T1000 (cell line): ENCODE results near the gene BMS1.
"Not testable (repeated sequence)": the region's sequence is repeated elsewhere in the genome, so short reads cannot be mapped to it uniquely, and the experiment has no call there.

Source experiments
- DNase-seq: peaks from one replicate; lab custom pipeline; 2025; ENCODE audit warnings: mixed read lengths; lab: John Stamatoyannopoulos, UW

Gene BMS1

DNA sequence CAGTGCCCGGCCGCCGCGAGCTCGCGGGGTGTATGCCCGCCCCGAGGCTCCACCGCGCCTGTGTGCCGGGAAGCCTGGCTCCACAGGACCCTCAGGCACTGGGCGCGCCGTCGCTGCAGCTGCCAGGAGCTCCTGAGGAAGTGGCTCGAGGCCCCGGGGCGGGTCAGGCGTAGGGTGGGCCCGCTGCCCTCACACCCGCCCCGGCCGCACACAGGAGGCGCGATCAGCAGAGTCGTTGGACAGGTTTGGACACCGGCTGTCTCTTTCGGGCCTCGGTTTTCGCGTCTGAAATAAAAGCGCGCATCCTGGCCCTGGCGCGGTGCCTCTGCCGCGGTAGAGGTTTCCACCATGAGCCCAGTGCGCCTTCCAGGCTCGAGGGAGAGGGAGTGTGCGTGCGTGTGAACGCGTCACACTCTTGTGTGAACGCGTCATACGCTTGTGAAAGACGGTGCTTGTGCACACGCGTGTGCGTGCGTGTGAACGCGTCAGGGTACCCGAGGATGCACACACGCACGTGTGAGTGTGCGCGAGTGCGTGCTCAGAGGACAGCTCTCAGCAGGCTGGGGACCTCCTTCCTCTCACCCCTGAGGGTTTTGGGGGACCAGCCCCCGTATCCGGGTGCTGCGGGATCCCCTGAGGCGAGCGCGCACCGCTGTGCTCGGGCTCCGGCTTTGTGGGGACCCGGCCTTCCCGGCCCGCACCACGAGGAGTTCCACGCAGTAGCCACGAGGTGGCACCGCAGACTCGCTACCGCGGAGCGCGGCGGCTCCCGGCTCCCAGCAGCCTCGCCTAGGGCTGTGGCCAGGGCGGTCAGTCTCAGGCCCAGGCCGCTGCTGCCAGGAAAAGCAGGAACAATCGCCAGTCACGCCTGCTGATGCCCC is 83.8 kb downstream of the BMS1 start:
- no peak for DNase-seq

DNA sequence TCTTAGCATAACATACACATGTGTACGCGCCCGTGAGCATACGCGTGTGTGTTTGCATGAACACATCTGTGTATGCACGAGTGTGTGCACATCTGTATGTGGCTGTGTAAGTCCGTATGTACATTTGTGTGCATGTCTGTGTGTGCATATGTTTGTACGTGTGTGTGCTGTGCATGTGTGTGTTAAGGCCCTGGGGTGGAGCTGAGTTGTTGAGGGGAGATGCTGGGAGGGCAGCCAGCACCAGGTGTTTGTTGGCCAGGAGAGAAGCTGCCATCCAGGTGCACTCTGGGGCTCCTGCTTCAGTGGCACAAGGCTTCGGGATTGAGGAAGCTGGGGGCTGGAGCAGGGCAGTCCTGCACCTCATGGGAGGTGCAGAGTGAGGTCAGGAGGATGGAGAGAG is 85.0 kb downstream of the BMS1 start:
- DNase-seq = no peak

DNA sequence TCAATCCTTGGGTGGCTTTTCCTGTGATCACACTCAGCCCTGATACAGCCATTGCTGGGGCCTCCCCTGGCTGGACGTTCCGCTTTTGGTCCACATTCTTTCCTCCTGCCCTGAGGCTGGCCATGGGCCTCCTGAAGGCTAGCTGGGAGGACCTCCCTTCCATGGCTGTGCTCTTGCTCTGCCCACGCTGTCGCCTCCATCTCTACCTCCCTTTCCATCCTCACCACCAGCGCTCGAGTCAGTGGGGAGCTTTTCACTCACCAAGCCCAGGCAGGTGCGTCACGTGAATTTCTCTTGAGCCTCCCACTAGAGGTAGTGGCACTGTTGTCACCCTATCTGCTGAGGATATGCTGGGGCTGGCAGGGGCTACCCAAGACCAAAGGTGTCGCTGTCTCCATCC is 85.9 kb downstream of the BMS1 start:
- no peak for DNase-seq

DNA sequence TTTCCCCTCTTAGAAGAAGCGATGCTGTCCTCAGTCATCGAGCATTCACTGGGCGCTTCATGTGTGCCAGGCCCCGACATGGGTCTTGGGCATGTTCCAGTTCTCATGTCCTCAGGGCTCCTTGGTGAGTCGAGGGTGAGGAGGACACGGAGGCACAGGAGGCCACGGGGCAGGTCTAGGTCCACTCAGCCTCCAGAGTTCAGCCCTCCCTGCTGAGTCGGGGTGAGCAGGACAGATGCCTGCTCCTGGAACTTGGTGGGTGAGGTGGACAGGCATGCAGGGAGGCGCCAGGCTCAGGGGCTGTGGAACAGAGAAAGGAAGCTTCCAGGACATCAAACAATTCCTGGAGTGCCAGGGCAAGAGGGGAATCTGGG is 87.4 kb downstream of the BMS1 start:
- no peak for DNase-seq

DNA sequence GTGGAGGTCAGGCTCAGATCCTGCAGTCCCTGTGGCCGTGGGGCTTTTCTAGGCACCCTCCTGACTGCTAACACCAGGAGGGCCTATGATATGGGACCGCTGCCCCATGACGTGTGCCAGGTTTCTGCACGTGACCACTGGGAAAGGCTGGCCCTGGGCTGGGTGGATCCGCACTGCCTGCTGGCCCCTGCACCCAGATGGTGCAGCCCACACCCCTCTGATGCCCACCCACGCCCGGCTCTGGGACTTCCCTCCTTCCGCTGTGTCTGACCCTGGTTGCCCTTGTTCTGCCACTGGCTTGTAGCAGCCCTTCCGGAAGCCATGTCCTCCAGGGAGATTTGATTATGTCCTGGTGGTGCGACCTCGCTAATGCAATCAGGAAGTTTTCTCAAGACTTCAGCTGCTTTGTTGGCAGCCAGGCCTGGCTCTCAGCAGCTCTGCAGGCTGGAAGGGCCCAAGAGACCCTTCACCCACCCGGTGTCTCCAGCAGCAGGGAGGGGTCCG is 88.6 kb downstream of the BMS1 start:
- not testable (repeated sequence) for DNase-seq

DNA sequence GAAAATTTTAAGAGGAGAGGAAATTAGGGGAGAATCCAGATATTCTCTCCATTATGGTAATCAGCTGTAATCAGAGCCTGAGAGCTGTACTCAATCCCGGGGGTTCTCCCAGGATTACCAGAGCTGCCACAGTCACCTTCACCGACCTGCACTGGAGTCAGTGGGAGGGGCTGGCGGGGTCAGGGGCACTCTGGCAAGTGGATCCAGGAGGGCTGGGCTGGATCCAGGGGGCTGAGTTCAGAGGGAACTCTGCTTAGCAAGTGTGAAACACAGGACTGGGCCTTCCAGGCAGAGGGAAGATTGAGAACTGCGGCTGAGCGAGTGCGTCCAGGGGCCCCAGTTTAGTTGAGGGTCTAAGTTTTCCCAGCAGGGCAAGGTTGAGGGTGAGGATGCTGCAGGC is 89.2 kb downstream of the BMS1 start:
- DNase-seq = no peak

DNA sequence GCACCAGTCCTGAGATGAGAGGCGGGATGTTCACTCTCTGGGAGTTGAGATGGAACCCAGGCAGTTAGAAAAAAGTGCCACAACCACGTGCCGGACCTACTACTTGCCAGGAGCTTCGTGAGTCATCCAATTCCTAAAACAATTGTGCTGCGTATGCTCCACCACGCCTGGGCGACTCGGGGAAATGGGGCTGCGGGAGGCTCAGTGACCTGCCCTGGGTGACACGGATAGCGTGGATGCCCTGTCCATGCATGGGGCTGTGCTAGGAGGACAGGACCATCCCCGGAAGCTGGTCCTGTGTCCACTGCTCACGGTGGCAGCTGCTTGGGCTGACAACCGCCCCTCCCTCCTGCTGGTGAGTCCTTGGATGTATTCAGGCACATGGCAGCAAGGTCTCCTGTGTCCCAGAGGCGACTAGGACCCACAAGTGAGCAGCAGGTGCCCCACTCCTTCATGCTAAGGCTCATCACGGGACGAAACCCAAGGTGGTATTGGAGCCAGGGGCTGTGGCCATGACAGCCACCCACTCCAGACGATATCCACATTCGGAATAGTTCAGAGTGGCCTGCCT is 90.4 kb downstream of the BMS1 start:
- no peak for DNase-seq

DNA sequence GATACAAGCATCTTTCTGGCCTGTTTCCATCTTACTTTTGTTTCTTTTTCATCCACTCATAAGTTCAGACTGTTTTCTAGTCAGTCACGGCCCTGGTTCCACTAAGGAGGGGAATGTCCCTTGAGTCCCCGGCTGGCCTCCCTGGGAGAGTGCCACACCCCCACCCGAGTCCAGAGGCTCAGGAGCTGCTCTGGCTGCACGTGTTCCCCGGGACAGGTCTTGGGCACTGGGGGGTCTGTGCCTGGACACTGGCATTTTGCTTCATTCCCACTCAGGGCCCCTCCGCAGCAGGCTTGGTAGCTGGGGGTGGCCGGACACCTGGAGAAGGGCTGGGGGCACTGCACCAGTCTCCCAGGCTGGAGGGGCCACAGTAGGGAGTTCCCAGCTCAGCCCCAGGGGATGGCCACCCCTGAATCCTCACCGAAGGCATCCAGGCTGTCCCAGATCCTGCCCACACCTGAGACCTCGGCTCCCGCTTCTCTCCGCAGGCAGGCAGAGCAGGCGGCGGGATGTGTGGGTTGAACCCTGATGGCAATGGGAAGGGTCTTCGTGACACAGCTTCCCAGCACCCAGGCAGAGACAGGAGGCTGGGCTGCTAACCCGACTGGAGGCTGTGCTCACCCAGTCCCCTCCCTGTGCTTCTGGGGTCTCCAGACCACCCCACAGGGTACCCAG is 92.3 kb downstream of the BMS1 start:
- DNase-seq = no peak

DNA sequence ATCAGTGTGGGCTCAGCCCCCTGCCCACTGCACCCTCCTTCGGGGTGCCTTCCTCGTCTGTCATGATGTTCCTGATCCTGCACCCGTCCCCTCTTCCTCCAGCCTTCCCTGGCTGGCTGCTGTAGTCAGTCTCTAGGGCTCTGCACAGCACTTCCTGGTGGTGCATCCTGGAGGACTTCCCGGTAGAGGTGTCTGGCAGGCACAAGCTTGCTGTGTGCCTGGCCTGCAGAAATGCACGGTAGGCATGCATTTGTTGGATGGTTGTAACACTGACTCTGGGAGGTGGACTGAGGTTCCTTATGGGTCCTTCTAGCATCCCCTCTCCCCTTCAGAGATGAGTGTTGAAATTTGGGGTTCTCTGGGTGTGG is 92.8 kb downstream of the BMS1 start:
- no peak for DNase-seq

DNA sequence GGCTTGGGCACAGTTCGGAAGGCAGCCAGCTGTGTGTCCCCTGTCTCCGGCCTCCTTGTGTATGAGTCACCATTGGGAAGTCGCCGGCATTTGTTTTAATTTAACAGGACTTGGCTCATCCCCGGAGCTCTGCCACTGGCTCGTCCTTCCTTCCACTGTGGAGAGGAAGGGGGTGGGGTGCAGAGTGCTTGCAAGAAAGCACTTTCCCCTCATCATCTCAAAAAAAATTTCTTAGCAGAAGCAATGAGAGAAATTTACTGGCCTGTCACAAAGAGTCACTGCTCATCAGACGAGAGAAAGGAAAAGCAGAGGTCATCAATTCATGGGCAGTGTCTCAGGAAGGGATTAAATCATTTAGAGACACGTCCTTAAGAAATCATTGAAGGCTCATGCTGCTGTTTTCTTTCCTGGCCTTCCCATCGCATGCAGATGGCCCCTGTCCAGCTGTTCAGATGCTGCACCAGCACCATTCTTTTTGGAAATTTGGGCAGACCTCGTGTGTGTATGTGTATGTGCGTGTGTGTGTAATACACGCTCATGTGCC is 93.3 kb downstream of the BMS1 start:
- DNase-seq = peak; percentile 3

DNA sequence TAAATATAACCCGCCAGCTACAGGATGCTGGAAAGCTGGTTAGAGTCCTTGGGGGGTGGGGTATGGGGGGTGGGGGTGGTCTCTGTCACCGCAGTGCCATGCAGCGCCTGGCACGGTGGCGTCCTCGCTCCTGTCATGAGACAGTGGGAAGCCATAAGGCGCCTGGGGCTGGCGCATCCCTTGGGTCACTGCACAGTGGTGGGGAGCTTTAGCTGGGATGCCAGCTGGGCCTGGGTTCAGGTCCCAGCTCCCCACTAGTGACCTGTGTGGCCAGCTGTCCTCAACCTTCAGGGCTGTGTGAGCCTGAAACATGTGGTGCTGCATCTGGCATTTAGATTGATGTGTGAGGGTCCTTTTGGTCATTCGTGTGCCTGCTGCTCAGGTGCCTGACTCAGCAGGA is 93.9 kb downstream of the BMS1 start:
- no peak for DNase-seq

DNA sequence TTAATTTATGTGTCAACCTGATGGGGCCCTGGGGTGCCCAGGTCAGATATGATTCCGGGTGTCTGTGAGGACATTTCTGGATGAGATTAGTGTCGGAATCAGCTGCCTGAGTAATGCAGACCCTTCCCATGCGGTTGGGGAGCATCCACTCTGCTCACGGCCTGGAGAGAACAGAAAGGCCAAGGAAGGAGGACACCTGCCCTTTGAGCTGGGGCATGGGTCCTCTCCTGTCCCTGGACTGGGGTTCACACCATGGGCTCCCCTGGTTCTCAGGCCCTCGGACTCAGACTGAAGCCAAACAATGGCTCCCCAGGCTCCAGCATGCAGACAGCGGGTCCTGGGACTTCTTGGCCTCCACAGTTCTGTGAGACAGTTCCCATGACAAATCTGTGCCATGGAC is 94.3 kb downstream of the BMS1 start:
- DNase-seq = no peak

DNA sequence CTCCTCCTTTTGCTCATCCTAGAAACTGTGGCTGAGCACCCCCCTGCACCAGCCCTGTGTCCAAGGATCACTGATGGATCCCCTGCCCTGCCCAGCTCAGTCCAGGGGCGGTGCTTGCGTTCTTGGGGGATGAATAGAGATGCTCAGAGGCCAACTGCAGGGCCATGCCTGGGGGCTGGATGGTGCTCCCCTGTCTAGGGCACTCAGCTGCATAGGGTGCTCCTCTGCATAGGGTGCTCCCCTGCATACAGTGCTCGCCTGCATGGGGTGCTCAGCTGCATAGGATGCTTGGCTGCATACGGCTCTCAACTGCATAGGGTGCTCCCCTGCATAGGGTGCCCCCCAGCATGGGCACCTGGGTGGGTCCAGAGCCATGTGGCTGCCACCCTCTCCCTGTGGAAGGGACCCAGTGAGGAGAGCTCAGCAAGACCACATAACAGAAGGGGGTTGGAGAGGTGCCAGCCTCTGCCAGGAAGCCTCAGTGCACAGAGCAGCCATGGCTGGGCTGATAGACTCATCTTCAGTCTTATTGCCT is 95.0 kb downstream of the BMS1 start:
- no peak for DNase-seq

DNA sequence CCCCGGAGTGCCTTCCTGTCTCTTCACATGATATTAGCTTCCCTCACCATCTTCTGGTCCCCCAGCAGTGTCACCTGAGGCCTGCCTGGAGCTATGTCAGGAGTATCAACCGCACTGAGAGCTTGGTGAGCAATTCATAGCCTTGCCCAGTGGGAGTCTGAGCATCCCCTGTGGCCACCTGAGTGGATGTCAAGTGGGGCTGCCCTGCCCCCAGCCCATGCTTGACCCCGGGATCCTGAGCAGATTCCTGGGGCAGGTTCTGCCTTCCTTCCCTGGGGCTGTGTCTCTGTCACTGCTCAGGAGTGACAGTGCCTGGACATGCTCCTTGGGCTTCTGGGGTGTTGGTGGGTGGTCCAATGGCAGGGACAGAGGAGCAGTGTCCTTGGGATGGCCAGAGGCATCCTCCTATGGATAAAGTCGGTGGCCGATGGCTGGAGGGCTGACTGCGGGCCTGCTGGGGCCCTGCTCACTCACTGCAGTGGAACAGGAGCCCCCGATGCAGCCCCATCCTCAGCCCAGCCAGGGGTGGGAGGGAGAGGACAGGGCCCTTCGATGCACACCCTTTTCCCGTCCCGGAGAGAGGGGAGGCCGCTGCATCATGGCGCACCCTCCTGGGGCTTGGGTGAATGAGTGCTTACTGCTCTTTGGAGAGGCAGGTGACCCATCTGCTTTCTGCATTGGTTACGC is 95.7 kb downstream of the BMS1 start:
- DNase-seq = no peak

DNA sequence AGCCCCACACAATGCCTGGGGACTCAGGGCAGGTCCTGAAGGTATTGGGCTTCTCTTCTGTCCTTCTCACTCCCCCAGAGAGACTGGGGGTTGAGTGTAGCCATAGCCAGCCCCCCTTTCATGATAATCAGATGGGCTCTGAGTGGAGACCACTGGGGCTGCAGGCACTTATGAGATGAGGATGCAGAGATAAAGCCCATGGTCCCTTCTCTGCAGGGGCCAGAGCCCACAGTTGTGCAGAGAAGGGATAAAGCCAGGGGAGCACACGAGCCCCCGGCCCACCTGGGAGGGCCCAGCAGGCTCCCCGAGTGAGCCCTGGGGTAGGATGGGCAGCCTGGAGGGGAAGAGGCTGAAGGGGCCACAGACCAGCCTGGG is 96.2 kb downstream of the BMS1 start:
- DNase-seq = no peak

DNA sequence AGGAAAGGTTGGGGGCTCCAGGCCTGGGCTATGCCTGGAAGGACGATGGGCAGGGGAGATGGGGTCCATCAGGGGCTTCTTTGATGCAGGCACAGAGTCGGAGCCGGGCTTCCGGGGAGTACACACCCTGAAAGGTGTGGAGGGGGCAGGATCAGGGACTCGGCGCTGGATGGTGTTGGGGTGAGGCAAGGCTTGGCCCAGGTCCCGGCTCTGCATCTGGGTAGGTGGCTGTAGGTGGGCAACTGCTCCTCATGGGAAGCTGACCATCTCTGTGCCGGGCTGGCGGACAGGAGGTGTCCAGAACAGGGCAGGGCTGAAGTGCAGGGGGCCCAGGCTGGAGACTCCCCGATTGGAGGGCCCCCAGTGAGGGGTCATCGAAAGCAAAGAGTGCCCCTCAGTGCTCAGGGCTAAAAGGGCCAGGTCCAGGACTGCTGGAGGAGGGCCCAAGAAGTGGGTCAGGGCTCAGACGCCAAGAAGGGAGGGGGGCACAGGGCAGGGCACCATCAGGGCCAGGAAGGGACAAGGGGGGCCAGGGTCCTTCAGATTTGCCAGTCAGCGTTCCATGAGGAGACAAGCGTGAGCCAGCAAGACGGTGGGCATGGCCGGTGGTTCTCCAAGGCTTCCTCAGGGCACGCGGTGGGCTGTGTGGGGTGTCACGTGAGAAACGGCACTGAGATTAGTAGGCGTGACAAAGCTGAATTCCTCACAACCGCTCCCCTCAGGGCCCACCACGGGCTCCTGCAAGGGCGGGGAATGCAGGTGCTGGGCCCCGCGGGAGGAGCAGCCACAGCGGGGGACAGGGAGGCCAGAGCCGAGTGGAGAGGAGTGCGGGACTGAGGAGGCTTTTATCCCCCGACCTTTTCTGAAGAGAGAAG is 97.0 kb downstream of the BMS1 start:
- no peak for DNase-seq

DNA sequence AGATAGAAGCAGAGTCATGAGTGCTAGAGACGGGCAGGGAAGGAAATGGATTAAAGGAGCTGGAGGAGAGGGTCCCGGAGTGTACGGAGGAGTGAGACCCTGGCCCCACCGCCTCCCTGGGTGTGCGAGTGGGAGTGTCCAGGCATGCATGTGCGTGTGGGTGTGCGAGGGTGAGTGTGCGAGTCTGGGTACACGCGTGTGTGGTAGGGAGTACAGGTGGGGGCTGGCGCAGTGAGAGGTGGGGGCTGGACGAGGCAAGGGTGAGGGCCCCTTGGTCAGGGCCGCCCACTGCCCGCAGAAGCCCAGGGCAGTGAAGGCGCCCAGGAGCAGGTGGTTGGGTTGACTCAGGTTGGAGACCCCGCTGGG is 97.6 kb downstream of the BMS1 start:
- DNase-seq = no peak

DNA sequence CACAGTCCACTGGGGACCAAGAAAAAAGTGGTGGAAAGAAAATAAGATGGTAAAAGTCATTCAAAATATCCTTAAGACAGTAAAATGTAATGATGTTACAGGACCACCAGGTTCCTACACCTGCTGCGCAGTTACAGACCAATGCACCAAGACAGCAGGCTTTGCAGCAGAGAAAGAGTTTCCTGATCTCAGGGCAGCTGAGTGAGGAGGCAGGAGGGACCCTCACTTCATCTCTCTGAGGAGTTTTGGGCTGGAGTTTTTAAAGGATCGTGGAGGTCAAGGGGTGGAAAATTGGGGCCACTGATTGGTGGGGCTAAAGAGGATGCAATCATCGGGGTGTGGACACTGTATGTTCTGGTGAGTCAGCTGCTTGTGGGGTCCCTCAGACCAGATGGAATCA is 100.0 kb downstream of the BMS1 start:
- DNase-seq = no peak
